HTERT RPE-1 (cell line): ENCODE results near the gene RAB34.

Experiments
- in situ Hi-C: fragments of 300-500 bp; cut with MboI; formaldehyde crosslinking; loops from 4 replicates; pipeline ENCODE4 v1.14.3; 2020; ENCODE audit warnings: low sequenced_read_pairs

RAB34 gene

DNA sequence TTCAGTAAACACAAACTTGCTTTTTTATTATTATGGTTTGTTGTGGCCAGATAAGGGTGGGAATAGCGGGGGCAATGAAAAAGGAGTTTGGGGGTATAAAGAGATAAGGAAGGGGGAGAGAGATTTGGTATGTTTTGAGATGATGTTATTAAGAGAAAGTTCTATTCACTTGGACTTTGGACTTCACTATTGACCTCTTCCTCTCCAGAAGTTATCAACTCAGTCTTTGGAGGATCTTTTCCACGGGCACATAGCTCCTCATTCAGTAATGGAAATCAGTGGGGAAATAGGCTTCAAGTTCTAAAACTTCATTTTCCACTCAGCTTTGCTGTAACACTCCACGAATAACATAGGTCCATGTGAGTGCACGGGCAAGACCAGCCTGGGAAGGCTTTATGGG, 29.2 kb downstream of the RAB34 start:
- in situ Hi-C loops: no loop called here

- in situ Hi-C loops: no loop called here
Observed at GRCh38 chr17:28686296-28686695, 31.4 kb downstream of the RAB34 start.

DNA sequence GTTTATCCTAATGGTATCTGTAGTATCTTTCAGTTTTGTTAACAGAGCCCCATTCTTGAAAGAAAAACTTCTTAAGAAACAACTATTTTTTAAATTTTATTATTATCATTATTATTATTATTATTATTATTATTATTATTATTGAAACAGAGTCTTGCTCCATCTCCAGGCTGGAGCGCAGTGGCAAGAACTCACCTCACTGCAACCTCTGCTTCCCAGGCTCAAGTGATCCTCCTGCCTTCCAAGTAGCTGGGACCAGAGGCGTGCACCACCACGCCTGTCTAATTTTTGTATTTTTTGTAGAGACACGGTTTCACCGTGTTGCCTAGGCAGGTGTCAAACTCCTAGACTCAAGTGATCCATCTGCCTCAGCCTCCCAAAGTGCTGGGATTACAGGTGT, 32.3 kb downstream of the RAB34 start:
- in situ Hi-C loops: no loop called here

DNA sequence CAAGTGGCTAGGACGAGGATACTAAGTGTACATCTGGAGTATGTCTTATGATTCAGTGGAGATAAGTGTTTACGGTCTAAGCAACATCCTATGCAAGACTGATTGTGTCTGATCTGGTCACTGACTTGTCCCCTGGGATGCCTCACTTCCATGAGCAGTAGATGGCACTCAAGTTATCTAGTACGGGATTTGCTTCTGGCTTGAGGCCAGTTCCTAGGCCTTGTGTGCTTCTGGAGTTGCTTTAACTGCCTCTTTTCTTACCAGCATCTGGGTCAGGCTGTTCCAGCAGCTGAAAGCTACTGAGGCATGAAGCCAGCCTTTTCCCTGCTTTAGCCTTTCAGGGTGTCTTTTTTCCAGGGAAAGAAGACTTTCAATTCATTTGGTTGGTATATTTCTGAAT, 32.7 kb downstream of the RAB34 start:
- in situ Hi-C loops: no loop called here

DNA sequence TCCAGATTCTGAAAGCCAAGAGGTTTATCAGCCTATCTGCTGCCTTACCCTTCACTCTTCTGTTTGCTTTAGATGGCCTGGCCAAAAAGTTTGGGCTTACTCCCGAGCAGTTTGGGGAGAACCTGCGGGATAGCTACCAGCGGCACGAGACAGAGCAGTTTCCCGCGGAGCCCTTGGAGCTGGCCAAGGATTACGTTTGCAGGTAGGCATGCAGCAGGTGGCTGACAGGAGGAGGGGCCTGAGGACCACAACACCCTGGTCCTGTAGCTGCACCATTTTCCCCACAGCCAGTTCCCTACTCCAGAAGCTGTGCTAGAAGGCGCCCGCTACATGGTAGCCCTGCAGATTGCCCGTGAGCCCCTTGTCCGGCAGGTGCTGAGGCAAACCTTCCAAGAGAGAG, 35.0 kb downstream of the RAB34 start:
- in situ Hi-C loops: no loop called here

GRCh38 chr17:28675980-28676379, 41.7 kb downstream of the RAB34 start:
- in situ Hi-C loops: no loop called here

DNA sequence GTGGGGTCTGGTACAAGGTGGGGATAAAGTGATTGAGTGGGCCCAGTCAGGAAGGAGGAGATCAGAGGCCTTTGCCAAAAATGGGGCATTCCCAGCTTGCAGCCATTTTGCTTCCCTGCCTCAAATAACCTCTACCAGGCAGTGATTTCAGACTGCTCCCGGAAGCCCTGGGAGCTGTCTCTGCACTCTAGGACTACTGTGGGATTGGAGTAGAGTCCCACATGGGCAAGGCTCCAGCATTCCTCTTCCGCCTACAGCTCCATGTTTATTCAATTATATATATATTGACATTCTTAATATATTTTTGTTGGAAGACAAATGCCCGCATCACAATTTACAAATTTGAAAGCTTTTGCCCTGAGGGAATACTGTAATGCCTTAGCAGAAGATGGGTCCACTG, 42.2 kb downstream of the RAB34 start:
- in situ Hi-C loops: no loop called here

- in situ Hi-C loops: no loop called here
Observed at GRCh38 chr17:28669918-28670317, 47.8 kb downstream of the RAB34 start.

DNA sequence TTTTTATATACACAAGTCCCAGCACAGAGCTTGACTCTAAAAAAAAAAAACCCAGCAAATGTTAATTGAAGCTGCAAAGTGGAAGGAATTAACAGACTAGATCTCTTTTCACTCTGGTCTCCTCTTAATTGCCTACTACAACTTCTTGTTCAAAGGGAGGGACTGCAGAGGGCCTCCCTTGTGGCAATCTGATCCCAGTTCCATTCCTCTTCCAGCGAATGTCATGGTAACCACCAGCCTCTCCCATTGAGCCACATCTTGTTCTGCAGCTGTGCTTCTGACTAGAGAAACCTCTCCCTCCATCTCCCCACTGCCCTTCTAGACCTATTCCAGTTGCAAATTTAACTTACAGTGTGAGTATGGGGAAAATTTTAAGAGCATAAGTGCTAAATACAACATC, 49.8 kb downstream of the RAB34 start:
- in situ Hi-C loops: no loop called here

DNA sequence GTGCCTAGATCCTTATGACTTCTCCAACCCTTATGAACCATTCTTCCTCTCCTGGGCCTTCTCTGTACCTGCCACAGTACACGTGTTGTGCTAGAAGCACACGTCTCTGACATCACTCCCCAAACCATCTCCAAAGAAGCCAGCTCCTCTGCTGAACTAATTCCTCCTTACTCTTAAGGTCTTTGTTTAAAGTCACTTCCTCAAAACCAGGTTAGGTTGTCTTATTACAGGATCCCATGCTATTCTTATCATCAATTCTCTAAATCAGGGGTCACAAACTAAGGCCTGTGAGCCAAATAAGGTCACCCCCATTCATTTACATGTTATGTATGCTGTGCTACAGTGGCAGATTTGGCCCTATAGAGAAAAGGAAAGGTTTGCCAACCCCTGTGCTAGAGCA, 51.7 kb downstream of the RAB34 start:
- in situ Hi-C loops: no loop called here
